GM21447 (cell line): ENCODE measurements around the gene TTC12.

Experiments used
- ATAC-seq: cut with Tn5 transposase; IDR thresholded peaks from one replicate; pipeline ENCODE4 v1.9.1; 2021; ENCODE audit not compliant: unreplicated experiment

Gene TTC12

GRCh38 chr11:113398669-113399430 lies 84.5 kb downstream of the TTC12 start:
- ATAC-seq, result no peak

- no peak for ATAC-seq
These were observed 86.3 kb downstream of the TTC12 start for GRCh38 chr11:113400631-113401230.

- no peak for ATAC-seq
These were observed 87.3 kb downstream of the TTC12 start for GRCh38 chr11:113401718-113402117.

- ATAC-seq, result no peak
These were observed 90.6 kb downstream of the TTC12 start for GRCh38 chr11:113404859-113405430.

GRCh38 chr11:113405724-113406478 lies 91.5 kb downstream of the TTC12 start:
- no peak for ATAC-seq

GRCh38 chr11:113407163-113407562 lies 92.8 kb downstream of the TTC12 start:
- no peak for ATAC-seq

- no peak for ATAC-seq
These were observed 93.8 kb downstream of the TTC12 start for GRCh38 chr11:113408206-113408605.

GRCh38 chr11:113408887-113409286 lies 94.5 kb downstream of the TTC12 start:
- no peak for ATAC-seq

- no peak for ATAC-seq
These were observed 95.1 kb downstream of the TTC12 start for GRCh38 chr11:113409526-113409925.

- ATAC-seq, result no peak
These were observed 96.2 kb downstream of the TTC12 start for GRCh38 chr11:113410414-113411135.

- no peak for ATAC-seq
These were observed 97.2 kb downstream of the TTC12 start for GRCh38 chr11:113411536-113411935.

- ATAC-seq, result no peak
These were observed 98.3 kb downstream of the TTC12 start for GRCh38 chr11:113412675-113413074.

GRCh38 chr11:113415343-113415742 lies 101.0 kb downstream of the TTC12 start:
- ATAC-seq, result no peak
